ENCODE data around the gene SLC12A7. TPM values are rescaled to one million over a fixed set of nuclear protein-coding genes. Genes with fewer than 3 reads are reported as not detected.

The SLC12A7 gene
- total and polyA plus RNA-seq, 2 of the 13 experiments (the other 11 are each of a cell fraction or from before 2014, with no cell fraction given) = 14.0 to 18.5 TPM

GRCh38 chr5:1140171-1140817 lies 28.4 kb upstream of the SLC12A7 start (continued):
- TF ChIP-seq ZNF710 (CRISPR knock-in tag; IDR thresholded peaks at IDR 0.05; ENCODE audit: borderline replicate concordance) (no peak), ZNF598 (CRISPR knock-in tag; IDR thresholded peaks at IDR 0.05; ENCODE audit: borderline replicate concordance) (0 out of 2 replicates have a peak, but pooled peaks have one; percentile 47), CSRNP2 (CRISPR knock-in tag; conservative IDR thresholded peaks at IDR 0.05; ENCODE audit: low read depth) (no peak), SOX5 (CRISPR knock-in tag; IDR thresholded peaks at IDR 0.05; ENCODE audit: borderline replicate concordance) (no peak), SP140L (CRISPR knock-in tag; IDR thresholded peaks at IDR 0.05; ENCODE audit: borderline replicate concordance) (no peak), ZNF569 (CRISPR knock-in tag; IDR thresholded peaks at IDR 0.05; ENCODE audit: borderline replicate concordance) (no peak), ZNF276 (CRISPR knock-in tag; IDR thresholded peaks at IDR 0.05; ENCODE audit: low read depth) (no peak), ZNF678 (CRISPR knock-in tag; IDR thresholded peaks at IDR 0.05) (no peak), PCBP1 (IDR thresholded peaks at IDR 0.05; ENCODE audit: borderline replicate concordance, low read depth, low read length) (0 out of 2 replicates have a peak, but pooled peaks have one; percentile 5), CREBL2 (CRISPR knock-in tag; IDR thresholded peaks at IDR 0.05; ENCODE audit: borderline replicate concordance) (no peak), SMAD9 (CRISPR knock-in tag; IDR thresholded peaks at IDR 0.05) (peak; percentile 83; the same call in 1 of the 2 replicates), ZNF660 (CRISPR knock-in tag; IDR thresholded peaks at IDR 0.05; ENCODE audit: borderline replicate concordance, low read depth) (no peak), ZBTB10 (CRISPR knock-in tag; IDR thresholded peaks at IDR 0.05; ENCODE audit: borderline replicate concordance) (no peak), ELF3 (CRISPR knock-in tag; IDR thresholded peaks at IDR 0.05) (peak; percentile 64; the same call in 1 of the 2 replicates)
